Measurements from ENCODE around the gene ZNF354C.
A peak's percentile ranks its signal among the peaks of the same experiment; 100 is the strongest.
"Not testable (repeated sequence)": the region's sequence is repeated elsewhere in the genome, so short reads cannot be mapped to it uniquely, and the experiment has no call there.

ZNF354C gene

GRCh38 chr5:179101282-179101681, 41.1 kb downstream of the ZNF354C start:
- H3K4me3 Mint-ChIP-seq, H3K27ac Mint-ChIP-seq, H3K4me1 Mint-ChIP-seq, H3K27me3 Mint-ChIP-seq, H3K9me3 Mint-ChIP-seq: not testable (repeated sequence)
- peaks cover 13% of the 10 kb centered on the region for H3K36me3 Mint-ChIP-seq

- no peak overlapping the region for H3K27ac Mint-ChIP-seq
- no peak overlapping the region for H3K4me3 Mint-ChIP-seq
- no peaks in the 10 kb centered on the region for H3K4me1 Mint-ChIP-seq
- H3K27me3 Mint-ChIP-seq: no peaks in the 10 kb centered on the region
- peaks cover 22% of the 10 kb centered on the region for H3K9me3 Mint-ChIP-seq
- peaks cover 8% of the 10 kb centered on the region for H3K36me3 Mint-ChIP-seq
These were observed 50.4 kb downstream of the ZNF354C start for GRCh38 chr5:179110528-179110927.

GRCh38 chr5:179111267-179112207, 51.4 kb downstream of the ZNF354C start:
- H3K27ac Mint-ChIP-seq: no peak overlapping the region
- no peaks in the 10 kb centered on the region for H3K27me3 Mint-ChIP-seq

GRCh38 chr5:179112469-179113142, 52.4 kb downstream of the ZNF354C start:
- Mint-ChIP-seq H3K27me3 (no peaks in the 10 kb centered on the region), H3K36me3 (peaks cover 5% of the 10 kb centered on the region), H3K27ac (no peak overlapping the region), H3K4me3 (no peak overlapping the region), H3K9me3 (peaks cover 17% of the 10 kb centered on the region), H3K4me1 (no peaks in the 10 kb centered on the region)

More at GRCh38 chr5:179111267-179112207, 51.4 kb downstream of the ZNF354C start:
- H3K4me3 Mint-ChIP-seq: no peak overlapping the region
- H3K4me1 Mint-ChIP-seq: no peaks in the 10 kb centered on the region
- H3K36me3 Mint-ChIP-seq: peaks cover 8% of the 10 kb centered on the region
- peaks cover 22% of the 10 kb centered on the region for H3K9me3 Mint-ChIP-seq

- Mint-ChIP-seq H3K36me3 (peaks cover 5% of the 10 kb centered on the region), H3K9me3 (peaks cover 14% of the 10 kb centered on the region)
These were observed 53.0 kb downstream of the ZNF354C start for GRCh38 chr5:179113143-179113530.

GRCh38 chr5:179113945-179114641, 53.9 kb downstream of the ZNF354C start:
- Mint-ChIP-seq H3K4me3 (no peak overlapping the region), H3K27me3 (no peaks in the 10 kb centered on the region), H3K36me3 (peaks cover 5% of the 10 kb centered on the region), H3K4me1 (no peaks in the 10 kb centered on the region), H3K9me3 (peaks cover 14% of the 10 kb centered on the region), H3K27ac (no peak overlapping the region)

More at GRCh38 chr5:179113143-179113530, 53.0 kb downstream of the ZNF354C start:
- no peaks in the 10 kb centered on the region for H3K4me1 Mint-ChIP-seq
- H3K27ac Mint-ChIP-seq: peak overlapping the region; percentile 11
- no peaks in the 10 kb centered on the region for H3K27me3 Mint-ChIP-seq
- no peak overlapping the region for H3K4me3 Mint-ChIP-seq

GRCh38 chr5:179114756-179115155, 54.6 kb downstream of the ZNF354C start:
- H3K36me3 Mint-ChIP-seq: peaks cover 5% of the 10 kb centered on the region
- no peaks in the 10 kb centered on the region for H3K27me3 Mint-ChIP-seq
- no peak overlapping the region for H3K4me3 Mint-ChIP-seq
- peaks cover 14% of the 10 kb centered on the region for H3K9me3 Mint-ChIP-seq
- H3K27ac Mint-ChIP-seq: no peak overlapping the region
- no peaks in the 10 kb centered on the region for H3K4me1 Mint-ChIP-seq

- no peak overlapping the region for H3K27ac Mint-ChIP-seq
- no peaks in the 10 kb centered on the region for H3K4me1 Mint-ChIP-seq
- H3K4me3 Mint-ChIP-seq: no peak overlapping the region
- H3K9me3 Mint-ChIP-seq: peaks cover 14% of the 10 kb centered on the region
- H3K27me3 Mint-ChIP-seq: no peaks in the 10 kb centered on the region
- peaks cover 5% of the 10 kb centered on the region for H3K36me3 Mint-ChIP-seq
These were observed 55.1 kb downstream of the ZNF354C start for GRCh38 chr5:179115307-179115706.

GRCh38 chr5:179115845-179116524, 55.8 kb downstream of the ZNF354C start:
- Mint-ChIP-seq H3K36me3 (peaks cover 5% of the 10 kb centered on the region), H3K9me3 (peaks cover 14% of the 10 kb centered on the region), H3K4me1 (no peaks in the 10 kb centered on the region), H3K4me3 (no peak overlapping the region), H3K27ac (no peak overlapping the region), H3K27me3 (no peaks in the 10 kb centered on the region)

GRCh38 chr5:179118338-179118737, 58.2 kb downstream of the ZNF354C start:
- H3K9me3 Mint-ChIP-seq: peaks cover 14% of the 10 kb centered on the region
- H3K27ac Mint-ChIP-seq: no peak overlapping the region
- peaks cover 5% of the 10 kb centered on the region for H3K36me3 Mint-ChIP-seq
- H3K27me3 Mint-ChIP-seq: no peaks in the 10 kb centered on the region
- H3K4me3 Mint-ChIP-seq: no peak overlapping the region
- no peaks in the 10 kb centered on the region for H3K4me1 Mint-ChIP-seq

GRCh38 chr5:179118756-179119414, 58.7 kb downstream of the ZNF354C start:
- no peaks in the 10 kb centered on the region for H3K4me1 Mint-ChIP-seq
- H3K36me3 Mint-ChIP-seq: peaks cover 5% of the 10 kb centered on the region
- peaks cover 10% of the 10 kb centered on the region for H3K9me3 Mint-ChIP-seq
- no peak overlapping the region for H3K27ac Mint-ChIP-seq
- H3K27me3 Mint-ChIP-seq: no peaks in the 10 kb centered on the region
- H3K4me3 Mint-ChIP-seq: no peak overlapping the region

GRCh38 chr5:179119415-179120170, 59.4 kb downstream of the ZNF354C start:
- Mint-ChIP-seq H3K4me3 (no peak overlapping the region), H3K9me3 (peaks cover 7% of the 10 kb centered on the region), H3K27me3 (no peaks in the 10 kb centered on the region), H3K4me1 (no peaks in the 10 kb centered on the region), H3K27ac (no peak overlapping the region), H3K36me3 (peaks cover 3% of the 10 kb centered on the region)

- Mint-ChIP-seq H3K4me3 (no peak overlapping the region), H3K27ac (no peak overlapping the region), H3K9me3 (no peaks in the 10 kb centered on the region), H3K36me3 (no peaks in the 10 kb centered on the region), H3K4me1 (no peaks in the 10 kb centered on the region), H3K27me3 (no peaks in the 10 kb centered on the region)
These were observed 60.3 kb downstream of the ZNF354C start for GRCh38 chr5:179120421-179120861.

- H3K27me3 Mint-ChIP-seq: no peaks in the 10 kb centered on the region
- H3K9me3 Mint-ChIP-seq: no peaks in the 10 kb centered on the region
- H3K27ac Mint-ChIP-seq: no peak overlapping the region
- H3K4me3 Mint-ChIP-seq: no peak overlapping the region
- H3K4me1 Mint-ChIP-seq: no peaks in the 10 kb centered on the region
- no peaks in the 10 kb centered on the region for H3K36me3 Mint-ChIP-seq
These were observed 60.9 kb downstream of the ZNF354C start for GRCh38 chr5:179120951-179121666.
